K562 (cell line): ENCODE results near the gene CDT1. TPM values are rescaled to one million over a fixed set of nuclear protein-coding genes. Genes with fewer than 3 reads are reported as not detected.

Experiments used
- CAMTA2 ChIP-seq: fragments of 250-450 bp; sonication (Bioruptor Pico); conservative IDR thresholded peaks from 2 replicates; pipeline ENCODE4 v1.5.1; 2022
- E2F5 ChIP-seq: sonication (generic); formaldehyde crosslinking; IDR thresholded peaks from 2 replicates; pipeline ENCODE4 v1.8.0; 2022; ENCODE audit warnings: mild to moderate bottlenecking, missing genetic modification reagents
- ETV6 ChIP-seq, 3 experiments: fragments of 150-350 bp in 1 of 3; sonication (generic) in 1 of 3; formaldehyde crosslinking in 1 of 3; IDR thresholded peaks; 2 replicates each; pipeline versions ENCODE4 v1.6.1 to v1.8.0; 2014 to 2022; ENCODE audit warnings: borderline replicate concordance in 2 of 3, low read depth in 2 of 3, antibody characterized with exemption in 1 of 3, low read length in 1 of 3, mild to moderate bottlenecking in 1 of 3, missing genetic modification reagents in 1 of 3
- EWSR1 ChIP-seq: fragments of 450-650 bp; IDR thresholded peaks from 2 replicates; pipeline ENCODE4 v1.6.1; 2018; ENCODE audit warnings: borderline replicate concordance, mild to moderate bottlenecking, low read depth, moderate library complexity; ENCODE audit not compliant: partially characterized antibody
- MAX ChIP-seq: sonication (generic); formaldehyde crosslinking; IDR thresholded peaks from 2 replicates; pipeline ENCODE4 v1.9.0; 2022; ENCODE audit warnings: mild to moderate bottlenecking, missing genetic modification reagents
- MGA ChIP-seq: fragments of 450-650 bp; IDR thresholded peaks from 2 replicates; pipeline ENCODE4 v1.6.1; 2016; ENCODE audit warnings: mild to moderate bottlenecking, moderate library complexity
- ZNF12 ChIP-seq: sonication (generic); formaldehyde crosslinking; IDR thresholded peaks from 2 replicates; pipeline ENCODE4 v1.4.0; 2020; ENCODE audit warnings: mild to moderate bottlenecking, missing genetic modification reagents
- polyA plus RNA-seq, 8 experiments: library from polyadenylated mRNA; depleted of rRNA in 4 of 8; stranded (reverse) in 5 of 8; unstranded in 3 of 8; fragments of >200 nt; fragmentation: Nextera tagmentation in 2 of 8; fragmentation: Illumina TruSeq in 1 of 8; extraction: Ambion mirVana in 2 of 8; extraction: Trizol in 1 of 8; gene quantifications; 2 replicates each; pipeline versions ENCODE4 v1.2.1 to v1.2.3, GENCODE V29; 2011 to 2014; ENCODE audit warnings: inconsistent platforms in 1 of 8, missing spikeins in 1 of 8
- total RNA-seq, 7 experiments: library from RNA; depleted of rRNA in 6 of 7; stranded (reverse); fragments of >200 nt in 6 of 7; fragmentation: Illumina TruSeq in 2 of 7; extraction: Trizol in 2 of 7; gene quantifications; 2 replicates each; pipeline versions ENCODE4 v1.2.1 to v1.2.3, GENCODE V29; 2011 to 2021; ENCODE audit warnings: low replicate concordance in 1 of 7
- TF ChIP-seq, protein P1 (sequence below), 2 experiments: fragments of 450-650 bp; conservative IDR thresholded peaks; 2 replicates each; pipeline ENCODE4 v1.6.1; 2017; ENCODE audit warnings: mild to moderate bottlenecking in 2 of 2, moderate library complexity in 2 of 2

Gene CDT1
- total and polyA plus RNA-seq, 9 of the 15 experiments (the other 6 are each of a cell fraction or from before 2014, with no cell fraction given), result 0.92 to 178 (median 14.2) TPM

DNA sequence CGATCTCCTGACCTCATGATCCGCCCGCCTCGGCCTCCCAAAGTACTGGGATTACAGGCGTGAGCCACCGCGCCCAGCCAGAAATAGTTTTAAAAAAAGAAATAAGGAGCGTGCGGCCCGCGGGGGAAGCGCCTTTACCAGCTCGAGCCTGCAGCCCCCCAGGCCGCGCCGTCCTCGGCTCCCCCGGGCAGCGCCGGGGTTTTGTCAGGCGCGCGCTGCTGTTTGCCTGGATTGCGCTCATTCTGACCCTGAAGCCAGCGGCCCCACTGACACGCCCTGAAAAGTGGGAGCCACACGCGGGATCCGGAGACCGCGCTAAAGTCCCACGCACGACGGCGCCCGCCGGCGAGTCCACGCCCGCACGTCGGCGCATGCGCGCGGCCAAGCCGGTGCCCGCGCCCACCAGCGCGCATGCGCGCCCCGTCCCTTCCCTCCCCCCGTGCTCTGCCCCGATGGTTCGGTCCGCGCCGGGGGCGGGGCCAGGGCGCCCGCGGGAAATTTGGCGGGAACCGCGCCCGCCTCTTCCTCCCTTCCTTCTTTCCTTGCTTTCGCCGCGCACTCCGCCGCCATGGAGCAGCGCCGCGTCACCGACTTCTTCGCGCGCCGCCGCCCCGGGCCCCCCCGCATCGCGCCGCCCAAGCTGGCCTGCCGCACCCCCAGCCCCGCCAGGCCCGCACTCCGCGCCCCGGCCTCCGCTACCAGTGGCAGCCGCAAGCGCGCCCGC, at the start of gene CDT1 (continued):
- TF ChIP-seq MGA (0 out of 2 replicates have a peak, but pooled peaks have one; percentile 43), ETV6 (IDR thresholded peaks at IDR 0.05; ENCODE audit: borderline replicate concordance in 1 of 2, low read depth in 2 of 2, low read length in 1 of 2) (no peak), ETV6 (CRISPR knock-in tag; IDR thresholded peaks at IDR 0.05; ENCODE audit: borderline replicate concordance) (no peak), ZNF12 (CRISPR knock-in tag) (peak; percentile 44; the same call in 1 of the 2 replicates), CAMTA2 (0 out of 2 replicates have a peak, but pooled peaks have one; percentile 69), MAX (peak; percentile 46), E2F5 (CRISPR knock-in tag) (0 out of 2 replicates have a peak, but pooled peaks have one; percentile 78), EWSR1 (no peak)
- TF ChIP-seq, protein P1, sequence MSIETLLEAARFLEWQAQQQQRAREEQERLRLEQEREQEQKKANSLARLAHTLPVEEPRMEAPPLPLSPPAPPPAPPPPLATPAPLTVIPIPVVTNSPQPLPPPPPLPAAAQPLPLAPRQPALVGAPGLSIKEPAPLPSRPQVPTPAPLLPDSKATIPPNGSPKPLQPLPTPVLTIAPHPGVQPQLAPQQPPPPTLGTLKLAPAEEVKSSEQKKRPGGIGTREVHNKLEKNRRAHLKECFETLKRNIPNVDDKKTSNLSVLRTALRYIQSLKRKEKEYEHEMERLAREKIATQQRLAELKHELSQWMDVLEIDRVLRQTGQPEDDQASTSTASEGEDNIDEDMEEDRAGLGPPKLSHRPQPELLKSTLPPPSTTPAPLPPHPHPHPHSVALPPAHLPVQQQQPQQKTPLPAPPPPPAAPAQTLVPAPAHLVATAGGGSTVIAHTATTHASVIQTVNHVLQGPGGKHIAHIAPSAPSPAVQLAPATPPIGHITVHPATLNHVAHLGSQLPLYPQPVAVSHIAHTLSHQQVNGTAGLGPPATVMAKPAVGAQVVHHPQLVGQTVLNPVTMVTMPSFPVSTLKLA (conservative IDR thresholded peaks at IDR 0.05), result peak in 1 of 2 experiments; percentile 28; a peak in 2 of 4 replicates
